Spleen (tissue), 7 donors: ENCODE results near the gene GRIN3B.

Source experiments
- CTCF ChIP-seq, 11 experiments: fragments of 200-600 bp in 7 of 11; fragments of 450-650 bp in 4 of 11; sonication (generic) in 4 of 11; IDR thresholded peaks in 8 of 11; conservative IDR thresholded peaks in 3 of 11; 1 replicate in 7 of 11; 2 replicates in 4 of 11; pipeline versions ENCODE4 v1.4.0 to v1.8.0; 2016 to 2021; ENCODE audit warnings: antibody characterized with exemption in 11 of 11, inconsistent platforms in 4 of 11, mild to moderate bottlenecking in 1 of 11
- POLR2A ChIP-seq, 3 donors: fragments of 450-650 bp; IDR thresholded peaks; one replicate each; pipeline ENCODE4 v1.5.1; 2017; ENCODE audit warnings: antibody characterized with exemption in 3 of 3, mild to moderate bottlenecking in 1 of 3
- POLR2AphosphoS5 ChIP-seq, 3 donors: sonication (generic); formaldehyde crosslinking; IDR thresholded peaks; one replicate each; pipeline ENCODE4 v1.5.1; 2017; ENCODE audit warnings: antibody characterized with exemption in 3 of 3
- donor health status: DM: no; HTN: no; CAD: no; lungs with moderate emphysema.
- donor health status: DM: no; HTN: no; CAD: no.
- donor health status: DM: no; HTN: no; CAD: no.

GRCh38 chr19:999379-999719 lies 870 bp upstream of the GRIN3B start:
- no peak for TF ChIP-seq CTCF (IDR thresholded peaks at IDR 0.05 in 8 of 11, conservative IDR thresholded peaks at IDR 0.05 in 3 of 11)
- TF ChIP-seq POLR2A (IDR thresholded peaks at IDR 0.05) = no peak
- no peak for TF ChIP-seq POLR2AphosphoS5 (IDR thresholded peaks at IDR 0.05)
